ENCODE data around the gene CUL1. TPM values are rescaled to one million over a fixed set of nuclear protein-coding genes. Genes with fewer than 3 reads are reported as not detected.

Gene CUL1
- polyA plus RNA-seq, 4 donors, result 56.6 to 64.3 (median 62.7) TPM

DNA sequence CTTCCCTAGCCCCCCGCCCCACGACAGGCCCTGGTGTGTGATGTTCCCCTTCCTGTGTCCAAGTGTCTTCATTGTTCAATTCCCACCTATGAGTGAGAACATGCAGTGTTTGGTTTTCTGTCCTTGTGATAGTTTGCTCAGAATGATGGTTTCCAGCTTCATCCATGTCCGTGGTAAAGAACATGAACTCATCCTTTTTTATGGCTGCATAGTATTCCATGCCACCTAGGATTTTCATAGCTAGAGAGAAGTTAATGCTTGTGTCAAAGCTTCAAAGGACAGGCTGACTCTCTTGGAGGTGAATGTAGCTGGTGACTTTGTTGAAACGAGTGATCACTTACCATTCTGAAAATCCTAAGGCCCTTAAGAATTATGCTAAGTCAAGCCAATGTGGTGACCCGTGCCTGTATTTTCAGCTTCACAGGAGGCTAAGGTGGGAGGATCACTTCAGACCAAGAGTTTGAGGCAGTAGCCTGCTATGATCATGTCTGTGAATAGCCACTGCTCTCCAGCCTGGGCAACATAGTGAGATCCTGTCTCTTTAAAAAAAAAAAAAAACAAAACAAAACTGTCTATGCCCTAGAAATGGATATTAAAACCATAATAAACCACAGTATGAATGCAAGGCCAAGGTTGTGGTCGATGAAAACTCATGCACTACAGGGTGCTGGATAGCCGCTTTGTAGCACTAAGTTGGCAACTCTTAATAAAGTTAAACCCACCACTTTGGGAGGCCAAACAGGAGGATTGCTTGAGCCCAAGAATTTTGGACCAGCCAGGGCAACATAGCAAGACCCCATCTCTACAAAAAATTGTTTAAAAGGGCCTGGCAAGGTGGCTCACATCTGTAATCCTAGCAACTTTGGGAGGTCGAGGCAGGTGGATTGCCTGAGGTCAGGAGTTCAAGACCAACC, 52.0 kb downstream of the CUL1 start:
- DNase-seq (ENCODE audit: low read depth in 4 of 4, low spot score in 3 of 4), result no peak

DNA sequence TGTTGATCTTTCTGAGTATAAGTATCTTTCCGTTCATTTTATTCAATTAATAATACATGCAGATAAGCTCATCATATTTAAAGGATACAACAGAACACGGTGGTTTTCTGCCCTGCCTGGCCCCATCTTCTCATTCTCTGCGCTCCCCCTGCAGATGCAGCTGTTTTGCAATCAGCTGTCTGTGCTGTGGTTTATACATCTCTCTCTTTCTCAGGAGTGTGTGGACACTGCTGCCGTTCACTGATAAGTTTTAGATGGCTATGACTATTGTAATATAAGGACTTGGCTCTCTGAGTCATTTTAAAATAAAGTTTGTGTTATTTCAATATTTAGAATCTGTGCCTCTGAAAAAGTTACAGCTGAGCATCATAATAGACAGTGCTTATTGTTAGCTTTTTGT, 54.5 kb downstream of the CUL1 start:
- DNase-seq (ENCODE audit: low read depth in 4 of 4, low spot score in 3 of 4), result no peak

DNA sequence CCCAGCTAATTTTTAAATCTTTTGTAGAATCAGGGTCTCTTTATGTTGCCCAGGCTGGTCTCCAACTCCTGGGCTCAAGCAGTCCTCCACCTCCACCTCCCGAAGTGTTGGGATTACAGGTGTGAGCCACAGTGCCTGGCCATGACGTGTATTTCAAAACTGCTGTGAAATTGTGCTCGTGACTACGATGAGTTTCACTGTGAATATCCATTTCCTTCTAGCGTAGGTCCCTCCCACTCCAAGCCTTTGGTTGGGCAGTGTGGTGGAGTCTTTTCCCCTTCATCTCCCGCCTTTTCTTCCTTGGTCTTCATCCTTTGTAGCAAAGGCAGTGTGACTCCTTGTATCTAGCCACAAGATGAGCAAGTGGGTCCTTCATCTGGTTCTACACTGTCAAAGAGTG, 56.2 kb downstream of the CUL1 start:
- no peak for DNase-seq (ENCODE audit: low read depth in 4 of 4, low spot score in 3 of 4)

DNA sequence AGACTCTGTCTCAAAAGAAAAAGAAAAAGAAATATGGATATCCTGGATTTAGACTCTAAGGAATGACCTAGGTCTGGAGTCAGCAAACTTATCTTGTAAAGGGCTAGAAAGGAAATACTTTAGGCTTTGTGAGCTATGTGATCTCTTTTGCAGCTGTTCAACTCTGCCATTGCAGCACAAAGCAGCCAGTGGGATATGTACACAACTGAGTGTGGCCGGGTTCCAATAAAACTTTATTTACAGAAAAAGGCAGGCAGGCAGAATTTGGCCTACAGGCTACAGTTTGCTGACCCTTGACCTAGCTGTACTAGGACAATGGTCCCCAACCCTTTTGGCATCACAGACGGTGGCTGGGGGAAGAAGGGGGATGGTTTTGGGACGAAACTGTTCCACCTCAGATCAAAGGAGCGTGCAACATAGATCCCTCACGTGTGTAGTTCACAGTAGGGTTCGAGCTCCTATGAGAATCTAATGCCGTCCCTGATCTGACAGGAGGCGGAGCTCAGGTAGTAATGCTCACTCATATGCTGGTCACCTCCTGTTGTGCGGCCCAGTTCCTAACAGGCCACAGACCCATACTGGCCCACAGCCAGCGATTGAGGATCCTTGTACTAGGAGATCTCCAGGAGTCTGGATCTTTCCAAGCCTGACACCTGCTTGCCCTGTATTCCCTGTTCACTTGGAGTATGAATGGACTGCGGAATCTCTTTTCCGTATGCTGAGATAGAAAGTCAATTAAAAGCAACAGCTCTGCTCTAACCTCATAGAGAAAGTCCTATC, 63.0 kb downstream of the CUL1 start:
- no peak for DNase-seq (ENCODE audit: low read depth in 4 of 4, low spot score in 3 of 4)

DNA sequence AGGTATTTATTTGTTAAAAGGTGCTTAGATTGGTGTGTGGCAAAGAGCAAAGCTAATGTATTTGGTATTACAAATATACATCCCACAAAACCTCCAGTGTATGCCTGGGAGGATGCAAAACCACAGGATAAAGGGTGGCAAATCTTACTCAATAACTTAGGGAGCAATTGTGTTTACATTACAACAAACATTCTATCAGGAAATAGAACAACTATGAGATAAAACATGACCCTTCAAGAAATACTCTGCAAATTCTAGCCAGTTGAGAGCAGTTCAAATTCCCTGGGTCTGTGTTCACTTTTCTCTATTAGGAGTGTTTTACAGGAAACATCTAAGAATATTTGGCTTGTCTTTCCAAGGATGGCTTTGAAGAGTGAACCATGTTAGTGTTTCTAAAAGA, 64.9 kb downstream of the CUL1 start:
- no peak for DNase-seq (ENCODE audit: low read depth in 4 of 4, low spot score in 3 of 4)

DNA sequence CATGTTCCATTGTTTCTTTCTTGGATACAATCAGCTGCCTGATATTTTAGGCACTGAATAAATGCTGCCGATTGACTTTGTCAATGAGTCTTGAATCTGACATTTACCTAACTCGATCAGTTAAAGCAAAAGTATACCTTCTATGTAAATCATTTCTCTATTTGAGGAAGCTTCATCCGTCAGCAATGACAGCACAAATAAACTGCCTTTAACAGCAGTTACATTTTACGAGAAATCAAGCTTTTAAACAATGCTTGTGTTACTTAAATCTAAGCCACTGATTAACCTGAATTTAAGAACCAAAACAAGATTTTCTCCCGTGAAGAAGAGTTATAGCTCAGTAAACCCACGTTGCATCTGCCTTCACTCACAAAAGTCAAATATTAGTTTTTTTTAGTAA, 71.3 kb downstream of the CUL1 start:
- no peak for DNase-seq (ENCODE audit: low read depth in 4 of 4, low spot score in 3 of 4)

DNA sequence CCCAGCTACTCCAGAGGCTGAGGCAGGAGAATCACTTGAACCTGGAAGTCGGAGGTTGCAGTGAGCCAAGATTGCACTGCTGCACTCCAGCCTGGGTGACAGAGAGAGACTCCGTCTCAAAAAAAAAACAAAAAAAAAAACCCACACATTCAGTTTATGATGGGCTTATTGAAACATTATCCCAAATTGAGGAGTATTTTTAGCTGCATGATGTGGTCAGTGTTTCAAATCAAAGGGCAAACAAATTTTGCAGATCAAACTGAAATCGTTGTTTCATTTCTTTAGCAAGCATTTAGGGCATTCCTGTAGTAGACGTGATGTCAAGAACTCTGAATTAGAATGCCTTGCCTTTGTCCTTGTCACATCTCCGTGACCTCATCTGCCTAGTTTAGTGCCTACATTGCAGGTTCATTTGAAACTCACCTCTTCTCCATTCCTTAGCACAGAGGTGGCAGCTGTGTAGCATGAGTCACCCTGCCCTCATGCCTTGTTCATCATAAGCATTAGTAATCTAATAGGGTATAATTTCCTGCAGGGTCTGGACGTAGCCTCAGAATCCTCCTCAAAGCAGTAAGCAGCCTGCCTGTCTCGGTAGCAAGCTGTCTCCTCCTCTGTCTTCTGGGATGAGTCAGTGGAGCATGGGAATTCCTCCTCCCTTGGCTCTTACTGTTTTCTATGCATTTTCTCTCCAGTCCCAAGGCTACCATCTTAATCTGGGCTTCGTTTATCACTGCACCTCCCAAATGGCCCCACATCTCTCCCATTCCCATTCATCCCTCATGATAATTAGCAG, 73.8 kb downstream of the CUL1 start:
- no peak for DNase-seq (ENCODE audit: low read depth in 4 of 4, low spot score in 3 of 4)

DNA sequence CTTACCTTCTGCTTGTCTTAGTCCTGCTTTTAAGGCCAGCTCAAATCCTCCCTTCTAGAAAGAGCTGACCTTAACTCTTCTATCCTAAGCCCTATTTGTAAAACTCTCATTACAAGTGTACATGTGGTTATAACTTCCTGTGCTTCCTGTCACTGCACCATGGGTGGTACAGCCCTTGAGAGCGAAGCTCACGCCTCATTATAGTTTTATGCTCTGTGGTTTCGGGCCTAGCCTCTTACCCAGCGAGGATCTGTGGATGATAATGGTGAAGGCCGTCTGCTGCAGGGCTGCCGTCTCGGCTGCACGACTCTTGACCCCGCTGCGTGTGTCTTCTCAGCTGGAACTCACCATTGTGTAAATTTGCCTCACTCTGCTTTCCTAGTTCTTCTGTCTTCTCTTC, 74.6 kb downstream of the CUL1 start:
- no peak for DNase-seq (ENCODE audit: low read depth in 4 of 4, low spot score in 3 of 4)

DNA sequence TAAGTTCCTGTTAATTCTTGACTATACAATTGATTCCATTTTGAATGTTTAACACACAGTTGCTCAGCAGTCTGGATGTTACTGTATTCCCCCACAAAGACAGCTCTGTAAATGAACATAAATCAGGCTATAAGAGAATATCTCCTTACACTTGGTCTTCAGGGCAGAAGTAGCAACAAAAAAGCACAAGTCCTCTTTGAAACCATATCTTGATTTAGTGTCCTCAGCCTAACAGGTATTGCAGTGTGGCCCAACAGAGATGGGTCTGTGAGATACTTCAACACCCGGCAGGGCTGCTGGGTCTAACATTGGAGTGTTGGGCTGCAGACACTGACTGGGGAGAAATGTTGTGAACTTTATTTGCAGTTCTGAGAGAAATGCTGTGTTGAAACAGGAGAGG, 75.8 kb downstream of the CUL1 start:
- peak in 1 of 4 donors; percentile 18 for DNase-seq (ENCODE audit: low read depth in 4 of 4, low spot score in 3 of 4)

DNA sequence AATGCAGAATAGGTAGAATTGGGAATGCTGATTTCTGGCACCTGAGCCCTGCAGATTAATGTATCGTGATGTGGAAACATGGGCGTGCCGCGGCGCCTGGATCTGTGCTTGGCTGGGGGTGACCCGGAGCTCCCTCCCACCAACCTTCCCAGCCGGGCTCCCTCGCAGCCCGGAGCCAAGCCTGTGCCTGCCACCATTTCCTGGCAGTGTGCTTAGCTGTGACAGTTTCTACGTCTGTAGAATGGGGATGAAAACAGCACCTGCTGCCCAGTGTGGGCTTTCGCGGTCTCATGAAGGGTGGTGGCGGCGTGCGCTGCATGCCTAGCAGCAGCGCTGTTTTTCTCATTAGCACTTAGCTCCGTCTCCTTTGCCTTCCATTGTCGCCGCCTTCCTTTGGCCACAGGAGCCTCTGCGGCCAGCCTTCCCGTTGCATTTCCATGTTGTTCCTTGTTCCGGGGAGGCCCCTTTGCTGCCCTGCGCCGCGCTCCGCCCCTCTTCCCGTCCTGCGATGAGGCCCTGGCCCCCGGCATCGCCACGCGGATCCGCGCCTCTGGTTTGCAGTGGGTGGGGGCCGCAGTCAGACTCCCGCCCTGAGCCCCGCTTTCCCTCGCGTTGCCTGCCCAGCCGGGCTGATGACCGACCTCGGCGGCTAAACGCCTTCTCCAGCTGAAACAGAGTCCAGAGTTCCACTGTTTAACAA, 84.2 kb downstream of the CUL1 start:
- no peak for DNase-seq (ENCODE audit: low read depth in 4 of 4, low spot score in 3 of 4)

DNA sequence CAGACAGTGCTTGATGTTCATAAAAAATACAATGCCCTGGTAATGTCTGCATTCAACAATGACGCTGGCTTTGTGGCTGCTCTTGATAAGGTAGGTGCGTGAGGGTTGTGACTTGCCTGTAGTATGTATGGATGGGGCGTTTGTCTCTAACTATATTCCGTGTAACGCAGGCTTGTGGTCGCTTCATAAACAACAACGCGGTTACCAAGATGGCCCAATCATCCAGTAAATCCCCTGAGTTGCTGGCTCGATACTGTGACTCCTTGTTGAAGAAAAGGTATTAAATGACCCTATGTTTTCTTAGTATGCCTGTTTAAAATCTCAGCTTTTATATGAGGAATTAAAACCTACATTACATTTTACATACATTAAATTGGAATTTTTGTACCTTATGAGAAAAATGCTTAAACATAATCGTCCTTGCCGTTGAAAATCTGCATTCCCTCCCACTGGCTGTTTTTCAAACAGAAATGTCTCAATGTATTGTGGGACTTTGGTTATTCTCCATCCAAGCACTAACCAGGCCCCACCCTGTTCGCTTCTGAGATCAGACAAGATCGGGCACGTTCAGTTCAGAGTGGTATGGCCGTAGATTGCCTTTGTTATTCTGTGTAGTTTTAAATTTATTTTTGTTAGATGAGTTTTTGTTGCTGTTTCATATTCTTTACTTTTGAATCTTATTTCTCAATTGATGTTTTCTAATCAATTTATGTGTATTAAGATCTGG, 85.3 kb downstream of the CUL1 start:
- no peak for DNase-seq (ENCODE audit: low read depth in 4 of 4, low spot score in 3 of 4)

DNA sequence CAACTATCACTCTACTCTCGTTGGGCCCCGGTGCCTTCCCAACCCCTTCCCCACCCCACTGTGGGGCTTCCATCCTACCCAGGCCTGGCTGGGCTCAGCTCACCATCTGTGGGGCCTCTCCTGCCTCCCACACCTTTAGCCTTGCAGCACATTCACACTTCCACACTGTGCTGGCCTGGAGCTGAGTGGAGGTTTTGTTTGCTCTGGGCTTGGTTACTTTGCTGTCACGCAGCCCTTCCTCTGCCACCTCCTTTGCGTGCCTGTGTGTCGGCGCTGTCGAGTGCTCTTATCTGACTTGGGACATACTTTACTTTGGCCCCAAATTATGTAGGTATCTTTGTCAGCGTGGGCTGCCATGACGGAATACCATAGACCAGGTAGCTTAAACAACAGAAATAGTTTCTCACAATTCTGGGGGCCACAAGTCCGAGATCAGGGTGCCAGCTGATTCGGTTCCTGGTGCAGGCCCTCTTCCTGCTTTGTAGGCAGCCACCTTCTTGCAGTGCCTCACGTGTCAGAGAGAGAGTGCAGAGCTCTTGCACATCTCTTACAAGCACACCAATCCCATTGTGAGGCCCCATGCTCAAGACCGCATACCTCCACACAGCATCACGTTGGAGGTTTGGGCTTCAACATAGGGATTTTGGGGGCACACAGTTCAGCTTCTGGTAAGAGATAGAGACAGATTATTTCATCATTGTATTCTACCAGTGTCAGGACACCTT, 89.0 kb downstream of the CUL1 start:
- no peak for DNase-seq (ENCODE audit: low read depth in 4 of 4, low spot score in 3 of 4)

DNA sequence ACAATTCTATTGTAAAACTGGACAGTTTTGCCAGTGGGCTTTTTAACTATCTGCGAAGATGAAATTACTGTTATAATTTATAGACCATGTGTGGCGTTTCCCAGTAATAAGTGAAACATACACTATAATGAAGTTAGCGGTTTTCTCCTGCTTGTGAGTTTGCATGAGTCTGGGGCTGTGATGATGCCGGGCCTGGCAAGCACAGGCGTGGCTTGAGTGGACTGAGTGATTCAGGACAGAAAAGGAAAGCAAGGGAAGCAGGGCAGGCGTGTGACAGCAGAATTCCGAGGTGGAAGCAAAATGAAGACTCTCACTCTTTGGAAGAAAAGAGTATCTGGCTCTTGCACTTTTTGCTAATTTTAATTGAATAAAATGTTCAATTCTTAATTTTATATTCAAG, 90.5 kb downstream of the CUL1 start:
- DNase-seq (ENCODE audit: low read depth in 4 of 4, low spot score in 3 of 4), result no peak

DNA sequence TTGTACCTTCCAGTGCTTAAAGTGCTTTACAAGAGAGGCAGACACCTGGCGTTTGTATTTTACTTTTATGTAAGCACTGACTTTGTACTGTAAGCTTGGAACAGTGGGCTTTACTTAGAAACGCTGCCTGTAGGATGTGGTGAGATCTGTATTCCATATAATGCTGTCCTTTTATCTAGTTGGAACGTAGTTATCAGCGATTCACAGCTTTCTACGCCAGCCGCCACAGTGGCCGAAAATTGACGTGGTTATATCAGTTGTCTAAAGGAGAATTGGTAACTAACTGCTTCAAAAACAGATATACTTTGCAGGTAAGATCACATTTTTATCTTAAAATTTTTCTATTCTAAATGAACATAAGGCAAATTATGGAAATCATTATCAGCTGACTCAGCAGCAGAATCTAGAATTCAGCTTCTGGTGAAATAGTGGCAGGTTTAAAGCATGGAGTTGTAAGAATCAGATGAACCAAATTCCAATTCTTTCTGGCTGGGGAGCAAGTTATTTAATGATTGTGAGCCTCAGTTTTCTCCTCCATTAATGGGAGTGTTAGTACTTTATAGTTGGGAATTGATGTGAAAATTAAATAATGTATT, 91.5 kb downstream of the CUL1 start:
- no peak for DNase-seq (ENCODE audit: low read depth in 4 of 4, low spot score in 3 of 4)

DNA sequence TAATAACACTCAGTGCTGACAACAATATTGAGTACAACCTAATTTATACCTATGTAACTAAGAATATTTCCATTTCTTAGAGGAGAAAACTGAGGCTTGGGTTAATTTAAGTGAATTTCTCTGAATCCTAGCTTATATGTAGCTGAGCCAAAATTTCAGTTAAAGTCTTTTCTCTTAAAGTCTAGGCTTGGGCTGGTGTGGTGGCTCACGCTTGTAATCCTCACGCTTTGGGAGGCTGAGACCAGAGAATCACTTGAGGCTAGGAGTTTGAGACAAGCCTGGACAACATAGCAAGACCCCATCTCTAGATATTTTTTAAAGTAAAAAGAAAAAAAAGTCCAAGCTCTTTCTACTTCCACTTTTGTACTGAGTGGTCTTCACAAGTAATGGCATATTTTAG, 92.1 kb downstream of the CUL1 start:
- DNase-seq (ENCODE audit: low read depth in 4 of 4, low spot score in 3 of 4), result no peak

DNA sequence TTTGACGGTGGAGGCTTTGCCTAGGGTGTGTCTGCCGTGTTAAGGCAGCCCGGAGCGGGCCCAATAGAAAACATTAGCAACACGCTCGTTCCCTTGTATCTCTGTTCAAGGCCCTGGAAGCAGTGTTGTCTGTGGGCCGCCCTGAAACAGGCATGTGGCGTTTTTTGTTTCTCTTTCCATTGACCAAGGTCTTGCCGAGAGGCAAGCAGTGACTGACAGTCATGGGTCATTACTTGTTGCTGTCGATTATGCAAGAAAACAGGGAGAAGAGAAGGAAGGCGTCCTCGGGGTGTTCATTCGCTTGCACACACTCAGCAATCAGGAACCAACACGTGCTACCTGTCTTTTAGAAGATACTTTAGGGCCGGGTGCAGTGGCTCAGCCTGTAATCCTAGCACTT, 92.8 kb downstream of the CUL1 start:
- DNase-seq (ENCODE audit: low read depth in 4 of 4, low spot score in 3 of 4), result no peak

DNA sequence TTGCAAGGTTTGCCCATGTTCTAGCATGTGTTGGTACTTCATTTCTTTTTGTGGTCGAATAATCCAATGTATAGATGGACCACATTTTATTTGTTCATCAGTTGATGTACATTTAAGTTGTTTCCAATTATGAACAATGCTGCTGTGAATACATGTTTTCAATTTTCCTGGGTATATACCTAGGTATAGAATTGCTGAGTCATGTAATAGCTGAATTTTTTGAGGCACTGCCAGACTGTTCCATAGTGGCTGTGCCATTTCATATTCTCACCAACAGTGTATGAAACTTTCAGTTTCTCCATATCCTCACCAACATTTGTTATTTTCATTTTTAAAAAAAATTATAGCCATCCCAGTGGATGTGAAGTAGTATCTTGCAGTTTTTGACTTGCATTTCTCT, 94.9 kb downstream of the CUL1 start:
- DNase-seq (ENCODE audit: low read depth in 4 of 4, low spot score in 3 of 4), result no peak

DNA sequence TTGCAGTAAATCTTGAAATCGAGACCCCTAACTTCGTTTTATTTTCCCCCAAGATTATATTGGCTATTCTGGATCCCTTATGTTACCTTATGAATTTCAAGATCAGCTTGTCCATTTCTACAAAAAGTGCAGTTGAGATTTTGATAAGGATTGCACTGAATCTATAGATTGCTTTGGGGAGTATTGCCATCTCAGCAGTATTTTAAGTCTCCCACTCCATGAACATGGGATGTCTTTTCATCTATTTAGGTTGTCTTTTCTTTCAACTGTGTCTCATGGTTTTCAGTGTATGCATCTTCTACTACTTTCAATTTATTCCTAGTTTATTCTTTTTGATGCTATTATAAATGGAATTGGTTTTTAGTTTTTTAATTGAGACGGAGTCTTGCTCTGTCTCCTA, 95.8 kb downstream of the CUL1 start:
- DNase-seq (ENCODE audit: low read depth in 4 of 4, low spot score in 3 of 4), result no peak

DNA sequence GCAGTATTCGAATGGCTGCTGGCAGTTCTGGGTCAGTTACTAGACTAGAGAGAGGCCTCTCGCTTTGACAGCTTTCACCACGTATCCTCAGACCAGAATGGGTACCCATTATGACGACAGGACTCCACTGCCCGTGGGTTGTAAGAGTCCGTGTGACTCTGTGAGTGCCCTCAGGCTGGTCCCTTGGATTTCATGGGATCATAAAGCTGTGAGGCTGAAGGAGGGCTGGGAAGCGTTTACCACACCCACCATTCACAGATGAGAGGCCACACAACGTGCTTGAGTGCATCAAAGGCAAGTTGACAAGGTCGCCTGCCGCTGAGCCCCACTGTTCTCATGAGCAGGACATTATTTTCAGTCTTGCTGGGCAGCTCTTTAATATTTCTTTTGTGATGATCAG, 98.1 kb downstream of the CUL1 start:
- DNase-seq (ENCODE audit: low read depth in 4 of 4, low spot score in 3 of 4), result no peak
